Uterus (tissue), 2 donors: ENCODE results near the gene SLIT3.

Source experiments
- POLR2A ChIP-seq, 2 donors: fragments of 450-650 bp; IDR thresholded peaks; one replicate each; pipeline ENCODE4 v1.6.1; 2016; ENCODE audit warnings: antibody characterized with exemption in 2 of 2, mild to moderate bottlenecking in 1 of 2, moderate library complexity in 1 of 2
- TF ChIP-seq, protein P1 (sequence below), 4 experiments: fragments of 200-600 bp in 2 of 4; fragments of 450-650 bp in 2 of 4; sonication (generic) in 2 of 4; IDR thresholded peaks; one replicate each; pipeline ENCODE4 v1.5.1; 2016 to 2019; ENCODE audit warnings: antibody characterized with exemption in 4 of 4, mild to moderate bottlenecking in 2 of 4, moderate library complexity in 1 of 4

DNA sequence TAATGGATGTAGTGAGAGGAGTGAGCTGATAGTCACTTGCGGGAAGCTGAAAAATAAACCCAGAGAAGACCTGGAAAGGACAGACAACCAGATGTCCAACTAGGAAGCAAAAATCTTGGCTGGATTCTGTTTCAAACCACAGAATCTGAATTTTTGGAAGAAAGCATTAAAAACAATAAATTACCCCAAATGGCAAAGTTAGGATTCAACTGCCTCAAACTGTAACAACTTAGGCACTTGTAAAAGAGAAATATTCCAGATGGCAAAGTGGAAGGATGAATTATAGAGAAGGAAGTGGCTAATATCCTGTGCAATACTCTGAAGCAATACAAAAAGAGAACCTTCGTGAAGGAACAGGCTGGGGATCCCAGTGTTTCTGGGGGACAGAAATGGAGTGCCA, 46.8 kb upstream of the SLIT3 start:
- TF ChIP-seq POLR2A (IDR thresholded peaks at IDR 0.05) = no peak
- TF ChIP-seq, protein P1, sequence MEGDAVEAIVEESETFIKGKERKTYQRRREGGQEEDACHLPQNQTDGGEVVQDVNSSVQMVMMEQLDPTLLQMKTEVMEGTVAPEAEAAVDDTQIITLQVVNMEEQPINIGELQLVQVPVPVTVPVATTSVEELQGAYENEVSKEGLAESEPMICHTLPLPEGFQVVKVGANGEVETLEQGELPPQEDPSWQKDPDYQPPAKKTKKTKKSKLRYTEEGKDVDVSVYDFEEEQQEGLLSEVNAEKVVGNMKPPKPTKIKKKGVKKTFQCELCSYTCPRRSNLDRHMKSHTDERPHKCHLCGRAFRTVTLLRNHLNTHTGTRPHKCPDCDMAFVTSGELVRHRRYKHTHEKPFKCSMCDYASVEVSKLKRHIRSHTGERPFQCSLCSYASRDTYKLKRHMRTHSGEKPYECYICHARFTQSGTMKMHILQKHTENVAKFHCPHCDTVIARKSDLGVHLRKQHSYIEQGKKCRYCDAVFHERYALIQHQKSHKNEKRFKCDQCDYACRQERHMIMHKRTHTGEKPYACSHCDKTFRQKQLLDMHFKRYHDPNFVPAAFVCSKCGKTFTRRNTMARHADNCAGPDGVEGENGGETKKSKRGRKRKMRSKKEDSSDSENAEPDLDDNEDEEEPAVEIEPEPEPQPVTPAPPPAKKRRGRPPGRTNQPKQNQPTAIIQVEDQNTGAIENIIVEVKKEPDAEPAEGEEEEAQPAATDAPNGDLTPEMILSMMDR (IDR thresholded peaks at IDR 0.05) = no peak
